Activated T-cell treated with anti-CD3 and anti-CD28 coated beads, Interleukin-2, amount 50 U/mL, for 24 hours (primary cell): ENCODE data around the gene DALRD3.
"Not testable (repeated sequence)": the region's sequence is repeated elsewhere in the genome, so short reads cannot be mapped to it uniquely, and the experiment has no call there.

ENCODE experiments used
- DNase-seq: peaks from one replicate; pipeline ENCODE4 v3.0.0-alpha.2; 2020
- H3K27ac Mint-ChIP-seq: 2 replicates; pipeline ENCODE4 v1.8.0; 2020; ENCODE audit warnings: mild to moderate bottlenecking, mixed read lengths
- H3K27me3 Mint-ChIP-seq: 2 replicates; pipeline ENCODE4 v1.8.0; 2020; ENCODE audit warnings: mixed read lengths
- H3K36me3 Mint-ChIP-seq: 2 replicates; pipeline ENCODE4 v1.8.0; 2020; ENCODE audit warnings: low read depth, mixed read lengths
- H3K4me1 Mint-ChIP-seq: 2 replicates; pipeline ENCODE4 v1.8.0; 2020; ENCODE audit warnings: low read depth, mixed read lengths
- H3K4me3 Mint-ChIP-seq: 2 replicates; pipeline ENCODE4 v1.8.0; 2020; ENCODE audit warnings: mild to moderate bottlenecking, moderate library complexity, mixed read lengths
- H3K9me3 Mint-ChIP-seq: 2 replicates; pipeline ENCODE4 v1.8.0; 2020; ENCODE audit warnings: mixed read lengths

Gene DALRD3

GRCh38 chr3:49016414-49017228, 1.8 kb downstream of the DALRD3 start:
- Mint-ChIP-seq H3K36me3 (peaks cover 79% of the 10 kb centered on the region), H3K9me3 (no peaks in the 10 kb centered on the region), H3K27me3 (no peaks in the 10 kb centered on the region), H3K4me1 (peaks cover 30% of the 10 kb centered on the region), H3K27ac (peak overlapping the region; percentile 46), H3K4me3 (peak overlapping the region; percentile 90)
- no peak for DNase-seq

- no peak for DNase-seq
- no peaks in the 10 kb centered on the region for H3K27me3 Mint-ChIP-seq
- H3K27ac Mint-ChIP-seq: peak overlapping the region; percentile 46
- H3K36me3 Mint-ChIP-seq: peaks cover 81% of the 10 kb centered on the region
- peaks cover 30% of the 10 kb centered on the region for H3K4me1 Mint-ChIP-seq
- no peaks in the 10 kb centered on the region for H3K9me3 Mint-ChIP-seq
- H3K4me3 Mint-ChIP-seq: no peak overlapping the region
Observed at GRCh38 chr3:49015765-49016164, 2.6 kb downstream of the DALRD3 start.

- no peak overlapping the region for H3K4me3 Mint-ChIP-seq
- no peaks in the 10 kb centered on the region for H3K27me3 Mint-ChIP-seq
- H3K27ac Mint-ChIP-seq: peak overlapping the region; percentile 59
- H3K36me3 Mint-ChIP-seq: peaks cover 77% of the 10 kb centered on the region
- peaks cover 27% of the 10 kb centered on the region for H3K4me1 Mint-ChIP-seq
- no peaks in the 10 kb centered on the region for H3K9me3 Mint-ChIP-seq
- no peak for DNase-seq
Observed at GRCh38 chr3:49015072-49015471, 3.3 kb downstream of the DALRD3 start.

- Mint-ChIP-seq H3K4me3 (no peak overlapping the region), H3K27me3 (no peaks in the 10 kb centered on the region), H3K36me3 (peaks cover 78% of the 10 kb centered on the region), H3K27ac (peak overlapping the region; percentile 44), H3K9me3 (no peaks in the 10 kb centered on the region), H3K4me1 (peaks cover 25% of the 10 kb centered on the region)
- DNase-seq: peak; percentile 66
Observed at GRCh38 chr3:49013738-49014660, 4.4 kb downstream of the DALRD3 start.

- peak overlapping the region; percentile 57 for H3K27ac Mint-ChIP-seq
- H3K27me3 Mint-ChIP-seq: no peaks in the 10 kb centered on the region
- no peaks in the 10 kb centered on the region for H3K9me3 Mint-ChIP-seq
- H3K4me3 Mint-ChIP-seq: no peak overlapping the region
- peaks cover 27% of the 10 kb centered on the region for H3K4me1 Mint-ChIP-seq
- peaks cover 78% of the 10 kb centered on the region for H3K36me3 Mint-ChIP-seq
- no peak for DNase-seq
Observed at GRCh38 chr3:49013113-49013737, 5.2 kb downstream of the DALRD3 start.

GRCh38 chr3:49012441-49013017, 5.9 kb downstream of the DALRD3 start:
- Mint-ChIP-seq H3K36me3 (peaks cover 83% of the 10 kb centered on the region), H3K4me1 (peaks cover 27% of the 10 kb centered on the region), H3K27ac (peak overlapping the region; percentile 57), H3K9me3 (no peaks in the 10 kb centered on the region), H3K4me3 (no peak overlapping the region), H3K27me3 (no peaks in the 10 kb centered on the region)
- DNase-seq: no peak

- peak overlapping the region; percentile 18 for H3K27ac Mint-ChIP-seq
- no peaks in the 10 kb centered on the region for H3K9me3 Mint-ChIP-seq
- peaks cover 33% of the 10 kb centered on the region for H3K4me1 Mint-ChIP-seq
- no peak for DNase-seq
- H3K36me3 Mint-ChIP-seq: peaks cover 67% of the 10 kb centered on the region
- no peak overlapping the region for H3K4me3 Mint-ChIP-seq
- H3K27me3 Mint-ChIP-seq: no peaks in the 10 kb centered on the region
Observed at GRCh38 chr3:49009396-49009795, 9.0 kb downstream of the DALRD3 start.

- DNase-seq: not testable (repeated sequence)
- H3K4me1 Mint-ChIP-seq: peaks cover 33% of the 10 kb centered on the region
- H3K27ac Mint-ChIP-seq: peak overlapping the region; percentile 100
Observed at GRCh38 chr3:49008627-49009026, 9.8 kb downstream of the DALRD3 start.

GRCh38 chr3:49007771-49008528, 10.4 kb downstream of the DALRD3 start:
- Mint-ChIP-seq H3K36me3 (peaks cover 52% of the 10 kb centered on the region), H3K4me3 (peak overlapping the region; percentile 97), H3K27me3 (no peaks in the 10 kb centered on the region), H3K4me1 (peaks cover 33% of the 10 kb centered on the region), H3K27ac (peak overlapping the region; percentile 100), H3K9me3 (no peaks in the 10 kb centered on the region)
- DNase-seq: peak; percentile 92

More at GRCh38 chr3:49008627-49009026, 9.8 kb downstream of the DALRD3 start:
- Mint-ChIP-seq H3K4me3 (peak overlapping the region; percentile 97), H3K36me3 (peaks cover 59% of the 10 kb centered on the region)
- not testable (repeated sequence) for H3K9me3 Mint-ChIP-seq, H3K27me3 Mint-ChIP-seq

GRCh38 chr3:49007068-49007770, 11.2 kb downstream of the DALRD3 start, which contains the start of gene WDR6:
TSS of gene WDR6 (plus strand) at chr3:49007391. CDS start at chr3:49007432, 41 bp downstream.
- peaks cover 33% of the 10 kb centered on the region for H3K4me1 Mint-ChIP-seq
- H3K9me3 Mint-ChIP-seq: no peaks in the 10 kb centered on the region
- H3K27ac Mint-ChIP-seq: peak within 1 kb of the TSS; percentile 100
- DNase-seq: peak; percentile 96
- H3K4me3 Mint-ChIP-seq: peak within 1 kb of the TSS; percentile 97
- H3K36me3 Mint-ChIP-seq: peaks cover 45% of the 10 kb centered on the region
- H3K27me3 Mint-ChIP-seq: no peaks in the 10 kb centered on the region

- peaks cover 38% of the 10 kb centered on the region for H3K36me3 Mint-ChIP-seq
- H3K27me3 Mint-ChIP-seq: no peaks in the 10 kb centered on the region
- peak overlapping the region; percentile 100 for H3K27ac Mint-ChIP-seq
- no peak for DNase-seq
- no peaks in the 10 kb centered on the region for H3K9me3 Mint-ChIP-seq
- peaks cover 29% of the 10 kb centered on the region for H3K4me1 Mint-ChIP-seq
- peak overlapping the region; percentile 97 for H3K4me3 Mint-ChIP-seq
Observed at GRCh38 chr3:49006408-49007067, 11.8 kb downstream of the DALRD3 start.

- H3K27me3 Mint-ChIP-seq: no peaks in the 10 kb centered on the region
- DNase-seq: no peak
- H3K36me3 Mint-ChIP-seq: peaks cover 33% of the 10 kb centered on the region
- no peaks in the 10 kb centered on the region for H3K9me3 Mint-ChIP-seq
- peaks cover 29% of the 10 kb centered on the region for H3K4me1 Mint-ChIP-seq
- H3K4me3 Mint-ChIP-seq: peak overlapping the region; percentile 97
- H3K27ac Mint-ChIP-seq: peak overlapping the region; percentile 23
Observed at GRCh38 chr3:49005998-49006397, 12.4 kb downstream of the DALRD3 start.

GRCh38 chr3:49005303-49005680, 13.1 kb downstream of the DALRD3 start:
- Mint-ChIP-seq H3K9me3 (no peaks in the 10 kb centered on the region), H3K36me3 (peaks cover 31% of the 10 kb centered on the region), H3K27me3 (no peaks in the 10 kb centered on the region), H3K4me1 (peaks cover 29% of the 10 kb centered on the region), H3K4me3 (no peak overlapping the region), H3K27ac (peak overlapping the region; percentile 44)
- no peak for DNase-seq
